Stomach (tissue), 9 donors: ENCODE measurements around the gene PDE8B. TPM values are rescaled to one million over a fixed set of nuclear protein-coding genes. Genes with fewer than 3 reads are reported as not detected.

Experiments
- DNase-seq, 2 donors: peaks; one replicate each; pipeline versions ENCODE4 v3.0.0 to v3.0.0-alpha.2; 2013 to 2019
- H3K27ac ChIP-seq, 5 donors: fragments of 200-600 bp in 4 of 5; sonication (generic) in 4 of 5; one replicate each; pipeline ENCODE4 v1.5.1; 2013 to 2019; ENCODE audit warnings: mild to moderate bottlenecking in 1 of 5, moderate library complexity in 1 of 5
- H3K27me3 ChIP-seq, 3 donors: fragments of 200-600 bp; sonication (generic); one replicate each; pipeline ENCODE4 v1.5.1; 2017 to 2019; ENCODE audit warnings: mixed run types in 1 of 3
- H3K36me3 ChIP-seq, 4 donors: fragments of 200-600 bp; sonication (generic); 1 replicate in 3 of 4; 2 replicates in 1 of 4; pipeline ENCODE4 v1.5.1; 2016 to 2019
- H3K4me1 ChIP-seq, 4 donors: fragments of 200-600 bp; sonication (generic); one replicate each; pipeline ENCODE4 v1.5.1; 2016 to 2019
- H3K4me3 ChIP-seq, 4 donors: fragments of 200-600 bp; sonication (generic) in 3 of 4; one replicate each; pipeline ENCODE4 v1.5.1; 2016 to 2019; ENCODE audit warnings: mild to moderate bottlenecking in 1 of 4
- H3K9me3 ChIP-seq, 4 donors: fragments of 200-600 bp; sonication (generic); one replicate each; pipeline ENCODE4 v1.5.1; 2016 to 2019
- EP300 ChIP-seq: sonication (generic); formaldehyde crosslinking; IDR thresholded peaks from one replicate; pipeline ENCODE4 v1.6.1; 2017; ENCODE audit warnings: antibody characterized with exemption
- POLR2A ChIP-seq, 4 donors: fragments of 450-650 bp; IDR thresholded peaks; one replicate each; pipeline ENCODE4 v1.6.1; 2016; ENCODE audit warnings: antibody characterized with exemption in 4 of 4, control low read depth in 2 of 4, mild to moderate bottlenecking in 1 of 4, moderate library complexity in 1 of 4
- POLR2AphosphoS5 ChIP-seq, 3 donors: sonication (generic); formaldehyde crosslinking; IDR thresholded peaks; one replicate each; pipeline ENCODE4 v1.6.1; 2016; ENCODE audit warnings: antibody characterized with exemption in 3 of 3
- WGBS, 5 donors: extraction: QIAGEN DNeasy Blood & Tissue Kit in 3 of 5; methylation state at CpG; one replicate each; pipeline versions ENCODE4 v1.1.5 to v1.1.7; 2013 to 2018; 5-methylcytosine and 5-hydroxymethylcytosine counted together
- intact Hi-C: fragments of 100-400 bp; cut with DNase I; formaldehyde crosslinking; loops from one replicate; pipeline ENCODE4 v1.15.1; 2023; ENCODE audit warnings: low total_unique reads
- polyA plus RNA-seq, 3 donors: library from polyadenylated mRNA; stranded (reverse); fragments of 200-250 nt; gene quantifications; one replicate each; pipeline ENCODE4 v1.2.3, GENCODE V29; 2013
- total RNA-seq, 5 donors: library from RNA; depleted of rRNA; stranded (reverse); fragments of >200 nt; gene quantifications; one replicate each; pipeline versions ENCODE4 v1.1.0 to v1.2.3, GENCODE V29; 2014 to 2016
- TF ChIP-seq, protein P1 (sequence below), 7 experiments: fragments of 450-650 bp in 4 of 7; fragments of 200-600 bp in 3 of 7; sonication (generic) in 3 of 7; IDR thresholded peaks; one replicate each; pipeline ENCODE4 v1.5.1; 2016 to 2019; ENCODE audit warnings: antibody characterized with exemption in 7 of 7, control low read depth in 2 of 7, mild to moderate bottlenecking in 1 of 7
- donor health status: healthy with polysubstance abuse.
- donor health status: Bipolar disorder and iron deficiency.
- donor health status: healthy.

The PDE8B gene
- total and polyA plus RNA-seq, 8 donors = 0.56 to 243 (median 3.5) TPM; not detected in 1

- intact Hi-C loops = no loop called here
- TF ChIP-seq POLR2AphosphoS5 (IDR thresholded peaks at IDR 0.05) (no peak), POLR2A (IDR thresholded peaks at IDR 0.05) (no peak), EP300 (no peak)
- TF ChIP-seq, protein P1, sequence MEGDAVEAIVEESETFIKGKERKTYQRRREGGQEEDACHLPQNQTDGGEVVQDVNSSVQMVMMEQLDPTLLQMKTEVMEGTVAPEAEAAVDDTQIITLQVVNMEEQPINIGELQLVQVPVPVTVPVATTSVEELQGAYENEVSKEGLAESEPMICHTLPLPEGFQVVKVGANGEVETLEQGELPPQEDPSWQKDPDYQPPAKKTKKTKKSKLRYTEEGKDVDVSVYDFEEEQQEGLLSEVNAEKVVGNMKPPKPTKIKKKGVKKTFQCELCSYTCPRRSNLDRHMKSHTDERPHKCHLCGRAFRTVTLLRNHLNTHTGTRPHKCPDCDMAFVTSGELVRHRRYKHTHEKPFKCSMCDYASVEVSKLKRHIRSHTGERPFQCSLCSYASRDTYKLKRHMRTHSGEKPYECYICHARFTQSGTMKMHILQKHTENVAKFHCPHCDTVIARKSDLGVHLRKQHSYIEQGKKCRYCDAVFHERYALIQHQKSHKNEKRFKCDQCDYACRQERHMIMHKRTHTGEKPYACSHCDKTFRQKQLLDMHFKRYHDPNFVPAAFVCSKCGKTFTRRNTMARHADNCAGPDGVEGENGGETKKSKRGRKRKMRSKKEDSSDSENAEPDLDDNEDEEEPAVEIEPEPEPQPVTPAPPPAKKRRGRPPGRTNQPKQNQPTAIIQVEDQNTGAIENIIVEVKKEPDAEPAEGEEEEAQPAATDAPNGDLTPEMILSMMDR (IDR thresholded peaks at IDR 0.05) = no peak
- Histone ChIP-seq H3K4me3 (no peak overlapping the region), H3K9me3 (no peaks in the 10 kb centered on the region), H3K27ac (peak overlapping the region in 4 of 5 donors; percentile 11 to 84 (median 32)), H3K36me3 (no peaks in the 10 kb centered on the region), H3K27me3 (no peaks in the 10 kb centered on the region), H3K4me1 (peaks cover 4 to 53% (median 12%) of the 10 kb centered on the region in 4 donors)
- WGBS, 5 donors = 39 to 74% (median 51%) methylated on average over 2 of the region's 2 CpGs
- peak in 1 of 2 donors; percentile 64 for DNase-seq
These were observed 94.9 kb downstream of the PDE8B start for GRCh38 chr5:77305222-77305846.

DNA sequence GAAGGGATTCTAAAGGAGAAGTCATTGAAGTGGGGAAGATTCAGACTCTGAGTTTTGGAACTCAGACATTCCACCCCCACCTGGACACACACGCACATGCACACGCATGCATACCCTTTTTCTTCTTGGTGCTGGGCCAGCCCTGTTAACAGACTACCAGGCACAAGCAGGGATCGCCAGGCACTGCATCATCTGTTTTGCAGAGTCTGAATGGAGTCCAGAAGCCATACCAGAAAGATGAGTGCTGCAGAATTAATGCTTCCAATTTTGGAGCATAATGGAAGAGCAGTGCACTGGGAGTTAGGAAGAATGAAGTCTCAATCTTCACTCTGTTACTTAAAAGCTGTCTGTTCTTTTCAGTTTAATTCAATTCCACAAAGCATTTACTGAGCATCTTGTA lies 95.5 kb downstream of the PDE8B start:
- Histone ChIP-seq H3K36me3 (no peaks in the 10 kb centered on the region), H3K4me1 (peaks cover 4 to 53% (median 12%) of the 10 kb centered on the region in 4 donors), H3K27me3 (no peaks in the 10 kb centered on the region), H3K9me3 (no peaks in the 10 kb centered on the region), H3K27ac (peak overlapping the region in 4 of 5 donors; percentile 20 to 84 (median 34)), H3K4me3 (no peak overlapping the region)
- TF ChIP-seq EP300 (no peak), POLR2A (IDR thresholded peaks at IDR 0.05) (no peak), POLR2AphosphoS5 (IDR thresholded peaks at IDR 0.05) (peak in 1 of 3 donors; percentile 8)
- WGBS, 5 donors = 61 to 86% (median 77%) methylated on average over 3 of the region's 3 CpGs
- intact Hi-C loops = no loop called here
- DNase-seq = peak in 1 of 2 donors; percentile 66

GRCh38 chr5:77306531-77306930 lies 96.1 kb downstream of the PDE8B start:
- intact Hi-C loops = no loop called here
- DNase-seq = no peak
- H3K36me3 ChIP-seq = no peaks in the 10 kb centered on the region
- no peak overlapping the region for H3K4me3 ChIP-seq
- H3K27me3 ChIP-seq = no peaks in the 10 kb centered on the region
- H3K9me3 ChIP-seq = no peaks in the 10 kb centered on the region
- H3K4me1 ChIP-seq = peaks cover 4 to 48% (median 12%) of the 10 kb centered on the region in 4 donors
- TF ChIP-seq EP300 (no peak), POLR2AphosphoS5 (IDR thresholded peaks at IDR 0.05) (no peak), POLR2A (IDR thresholded peaks at IDR 0.05) (no peak)
- TF ChIP-seq, protein P1 (IDR thresholded peaks at IDR 0.05) = no peak
- peak overlapping the region in 4 of 5 donors; percentile 20 to 84 (median 27) for H3K27ac ChIP-seq
- WGBS, 5 donors = 56 to 73% (median 69%) methylated on average over 6 of the region's 6 CpGs

DNA sequence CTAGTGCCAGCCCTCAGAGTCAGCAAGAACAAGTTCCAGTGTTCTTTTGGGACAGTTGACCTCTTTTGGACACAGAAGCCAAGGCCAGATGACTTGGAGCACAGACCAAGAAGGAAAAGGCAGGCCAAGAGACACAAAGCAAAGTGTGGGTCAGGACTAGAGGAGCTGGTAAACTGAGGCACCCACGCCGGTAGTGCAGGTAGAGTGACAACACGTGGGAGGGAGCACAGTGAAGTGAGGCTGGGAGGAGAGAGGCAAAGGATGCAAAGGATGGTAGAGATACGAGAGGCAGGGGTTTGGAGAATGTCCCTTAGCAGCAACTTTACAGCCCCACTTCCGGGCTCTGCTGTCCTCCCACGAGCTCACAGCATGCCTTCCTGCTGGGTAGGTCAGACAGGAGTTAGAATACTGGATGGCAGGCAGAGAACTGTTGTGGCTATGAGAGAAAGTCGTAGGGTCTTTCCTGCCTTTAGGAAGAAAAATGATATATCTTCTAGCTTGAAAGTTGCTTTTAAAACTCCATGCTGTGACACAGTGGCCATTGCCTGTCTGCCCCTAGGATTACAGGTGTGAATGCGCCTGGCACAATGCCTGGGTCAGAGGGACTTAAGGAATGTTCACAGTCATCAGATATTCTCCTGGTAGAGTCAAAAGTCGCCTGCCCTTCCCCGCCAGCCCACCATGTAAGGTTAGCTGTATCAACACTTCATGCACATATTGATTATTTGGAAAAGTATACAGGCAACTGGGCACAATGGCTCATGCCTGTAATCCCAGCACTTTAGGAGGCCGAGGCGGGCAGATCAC lies 97.9 kb downstream of the PDE8B start:
- Histone ChIP-seq H3K27ac (peak overlapping the region in 1 of 5 donors; percentile 84), H3K4me3 (no peak overlapping the region), H3K9me3 (no peaks in the 10 kb centered on the region), H3K36me3 (no peaks in the 10 kb centered on the region), H3K4me1 (peaks cover 4 to 38% (median 12%) of the 10 kb centered on the region in 4 donors), H3K27me3 (no peaks in the 10 kb centered on the region)
- TF ChIP-seq POLR2AphosphoS5 (IDR thresholded peaks at IDR 0.05) (no peak), POLR2A (IDR thresholded peaks at IDR 0.05) (no peak), EP300 (no peak)
- TF ChIP-seq, protein P1 (IDR thresholded peaks at IDR 0.05) = no peak
- 75 to 87% (median 84%) methylated on average over 12 of the region's 12 CpGs for WGBS, 5 donors
- intact Hi-C loops = no loop called here
- no peak for DNase-seq
